NCI-H187 treated with DMSO at 0.1 percent for 48 hours (cell line): ENCODE measurements around the gene KIAA1217.

Experiments used
- DNase-seq: peaks from one replicate; lab custom pipeline; 2025; lab: John Stamatoyannopoulos, UW

The KIAA1217 gene

DNA sequence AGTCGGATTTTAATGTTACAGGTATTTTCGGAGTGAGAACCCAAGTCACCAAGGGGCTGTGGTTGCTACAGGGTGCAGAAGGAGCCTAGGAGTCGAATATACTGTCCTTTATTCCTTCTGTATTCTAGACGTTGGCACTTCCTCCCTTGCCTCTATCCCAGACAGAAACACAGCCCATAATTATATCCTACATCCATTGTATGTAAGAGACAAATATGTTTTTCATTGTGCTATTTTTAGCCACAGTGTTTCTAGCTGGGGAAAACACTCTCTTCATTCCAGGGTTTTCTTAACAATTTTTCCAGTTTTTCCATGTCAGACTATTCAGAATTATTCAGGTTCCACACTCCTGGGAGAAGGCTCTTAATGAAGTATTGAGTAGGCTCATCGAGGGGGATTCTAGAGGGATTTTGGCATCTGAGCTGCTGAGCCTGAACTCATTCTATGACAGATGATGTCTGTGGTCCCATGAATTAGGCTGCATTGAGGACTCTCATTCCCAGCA lies 32.6 kb downstream of the KIAA1217 start:
- DNase-seq = no peak

GRCh38 chr10:24242562-24242961 lies 33.6 kb downstream of the KIAA1217 start:
- no peak for DNase-seq

DNA sequence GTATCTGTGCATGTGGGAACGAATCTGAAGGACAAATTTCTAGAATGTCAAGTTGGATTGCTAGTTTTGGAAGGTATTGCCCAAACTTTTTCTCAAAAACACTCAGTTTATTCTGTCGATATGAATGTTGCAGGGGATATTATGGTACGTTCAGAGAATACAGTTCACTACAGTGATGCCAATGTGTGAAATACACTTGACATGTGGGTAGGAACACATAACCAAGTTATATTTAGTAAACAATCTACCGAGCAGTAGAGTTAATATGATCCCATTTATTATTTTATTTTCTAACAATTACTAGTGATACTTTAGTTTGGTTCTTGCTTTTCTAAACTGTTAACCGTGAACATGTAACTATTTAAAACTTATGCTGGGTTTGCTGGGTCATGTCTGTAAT lies 37.4 kb downstream of the KIAA1217 start:
- no peak for DNase-seq

GRCh38 chr10:24247841-24248240 lies 38.9 kb downstream of the KIAA1217 start:
- DNase-seq = no peak

GRCh38 chr10:24249829-24250415 lies 41.0 kb downstream of the KIAA1217 start:
- DNase-seq = no peak

DNA sequence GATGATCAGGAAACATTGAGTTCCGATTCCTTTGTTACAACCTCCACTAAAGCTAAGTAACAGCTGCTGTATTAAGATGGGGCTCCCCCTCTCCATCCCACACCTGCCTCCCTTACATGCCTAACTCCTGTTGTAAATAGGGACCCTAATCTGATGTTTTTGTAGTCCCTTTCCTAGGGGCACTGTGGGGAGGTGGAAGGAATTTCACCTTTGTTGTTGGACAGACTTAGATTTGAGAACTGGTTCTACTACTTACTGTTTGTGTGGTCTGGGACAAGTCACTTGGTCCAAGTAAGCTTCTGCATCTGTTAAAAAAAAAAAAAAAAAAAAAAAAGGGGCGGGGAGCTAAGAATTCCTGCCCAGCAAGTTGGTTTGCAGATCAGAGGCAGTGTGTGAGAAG lies 42.6 kb downstream of the KIAA1217 start:
- DNase-seq = no peak

DNA sequence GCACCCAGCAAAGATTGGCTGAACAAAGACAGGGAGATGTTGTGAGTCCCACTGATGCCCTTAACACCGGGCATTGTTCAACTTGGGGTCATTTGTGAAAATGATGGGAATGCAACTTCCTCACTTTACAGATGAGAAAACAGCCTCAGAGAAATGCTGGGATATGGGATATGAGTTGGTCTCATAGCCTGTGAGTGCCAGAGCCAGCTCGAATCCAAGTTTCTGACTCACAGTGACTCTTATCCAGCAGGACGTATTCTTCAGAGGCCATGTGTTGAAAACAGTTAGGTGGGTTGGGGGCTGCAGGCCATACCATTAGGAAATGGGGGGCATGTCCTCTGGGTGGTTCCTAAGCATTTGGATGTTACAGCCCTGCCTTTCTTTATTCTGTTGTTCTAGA lies 45.2 kb downstream of the KIAA1217 start:
- no peak for DNase-seq

DNA sequence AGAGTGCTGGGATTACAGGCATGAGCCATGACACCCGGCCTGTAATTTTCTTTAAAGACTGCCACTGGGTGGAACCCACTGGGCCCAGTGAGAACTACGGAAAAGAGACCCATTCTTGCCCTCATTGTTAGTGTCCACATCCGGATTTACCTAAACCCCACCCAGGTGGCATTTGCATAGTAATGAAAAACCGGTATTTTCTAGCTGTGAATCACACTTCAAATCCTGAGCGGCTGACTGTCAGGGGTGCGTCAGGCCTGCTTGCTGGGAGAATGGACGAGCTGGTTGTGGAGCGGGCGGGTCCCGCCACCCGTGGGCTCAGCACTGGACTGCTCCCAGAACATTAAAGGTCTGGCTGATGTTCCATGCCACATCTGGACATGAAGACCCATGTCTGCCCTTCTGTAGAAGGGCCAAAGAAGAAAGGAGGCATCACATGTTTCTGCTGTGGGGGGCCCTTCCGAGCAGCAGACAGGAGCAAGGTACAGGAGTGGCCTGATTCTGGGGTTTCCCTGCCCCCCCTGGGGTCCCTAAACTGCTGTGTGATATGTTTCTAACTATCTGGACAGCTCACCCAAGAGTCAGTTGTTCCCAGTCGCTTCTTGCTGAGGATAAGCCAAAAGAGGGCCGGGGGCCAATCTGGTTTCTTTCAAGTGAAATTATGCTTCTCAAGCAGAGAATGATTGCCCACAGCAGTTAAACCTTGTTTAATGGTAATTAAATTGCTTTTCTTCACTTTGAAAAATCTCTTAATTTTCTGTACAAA lies 46.4 kb downstream of the KIAA1217 start:
- DNase-seq = no peak

DNA sequence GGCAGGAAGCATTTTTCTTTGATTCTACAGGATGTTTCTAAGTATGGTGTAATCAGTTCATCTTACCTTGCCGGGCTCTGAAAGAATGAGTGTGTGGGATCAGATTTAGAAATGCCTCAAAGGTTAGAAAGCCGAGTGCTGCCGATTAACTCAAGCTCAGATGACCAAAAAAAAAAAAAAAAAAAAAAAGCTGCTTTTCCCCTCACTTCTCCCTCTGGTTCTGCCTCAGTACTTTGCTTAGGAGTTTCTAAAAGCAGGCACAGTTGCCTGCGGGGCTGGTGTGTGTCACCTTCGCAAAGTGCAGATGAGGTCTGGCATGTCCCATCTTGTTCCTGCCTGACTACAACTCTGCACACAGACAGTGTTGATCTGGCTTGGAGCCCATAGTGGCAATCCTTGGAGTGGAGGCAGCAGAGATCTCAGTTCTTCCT lies 47.0 kb downstream of the KIAA1217 start:
- no peak for DNase-seq

GRCh38 chr10:24256619-24257107 lies 47.7 kb downstream of the KIAA1217 start:
- no peak for DNase-seq

GRCh38 chr10:24257588-24257987 lies 48.6 kb downstream of the KIAA1217 start:
- no peak for DNase-seq

DNA sequence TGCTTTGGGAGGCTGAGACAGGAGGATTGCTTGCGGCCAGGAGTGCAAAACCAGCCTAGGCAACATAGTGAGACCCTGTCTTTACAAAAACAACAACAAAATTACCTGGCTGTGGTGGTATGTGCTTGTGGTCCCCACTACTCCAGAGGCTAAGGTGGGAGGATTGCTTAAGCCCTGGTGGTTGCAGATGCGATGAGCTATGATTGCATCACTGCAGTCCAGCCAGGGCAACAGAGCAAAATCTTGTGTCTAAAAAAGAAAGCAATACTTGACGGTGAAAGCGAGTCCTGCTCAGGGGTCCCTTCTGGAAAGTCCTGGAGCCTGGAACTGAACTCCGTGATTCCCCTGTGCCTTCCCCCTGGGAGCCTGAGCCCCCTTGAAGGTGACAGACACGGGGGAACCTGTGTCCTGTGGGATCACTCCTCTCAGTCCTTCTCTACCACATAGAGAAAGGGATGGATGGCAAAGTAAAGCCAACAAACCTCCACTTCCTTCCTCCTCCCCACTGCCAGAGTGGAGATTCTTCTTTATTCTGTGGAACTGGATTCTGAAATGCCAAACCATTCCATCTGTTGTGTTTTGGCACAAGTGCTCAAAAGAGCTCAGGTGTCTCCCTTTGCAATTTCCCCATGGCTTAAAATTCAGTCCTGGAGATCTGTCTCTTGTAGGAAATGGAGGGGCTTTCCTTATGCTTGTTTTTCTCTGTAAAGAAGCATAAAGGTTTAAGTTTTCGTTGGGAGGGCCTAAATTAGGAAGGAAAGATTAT lies 50.6 kb downstream of the KIAA1217 start:
- no peak for DNase-seq

DNA sequence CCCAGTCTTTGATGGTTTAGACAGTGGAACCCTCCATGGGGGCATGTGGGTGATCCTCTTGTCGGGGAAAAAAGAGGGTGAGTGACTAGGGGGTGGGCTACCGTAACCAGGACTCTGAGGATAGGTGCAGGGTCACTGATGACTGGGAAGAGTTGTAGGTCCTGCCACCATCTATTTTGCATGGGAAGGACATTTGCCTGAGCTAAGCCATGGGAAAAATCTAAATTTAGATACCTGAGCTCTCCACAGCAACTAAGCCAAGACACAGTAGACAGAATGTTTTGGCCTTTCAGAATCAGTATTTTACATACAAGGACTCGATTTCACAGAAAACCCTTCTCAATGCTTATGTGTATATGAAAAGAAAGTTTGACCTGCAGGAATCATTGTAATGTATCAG lies 52.7 kb downstream of the KIAA1217 start:
- no peak for DNase-seq

GRCh38 chr10:24262929-24263590 lies 54.1 kb downstream of the KIAA1217 start:
- no peak for DNase-seq

- DNase-seq = no peak
Observed at GRCh38 chr10:24269476-24269875, 60.5 kb downstream of the KIAA1217 start.

GRCh38 chr10:24272374-24272773 lies 63.4 kb downstream of the KIAA1217 start:
- DNase-seq = no peak

DNA sequence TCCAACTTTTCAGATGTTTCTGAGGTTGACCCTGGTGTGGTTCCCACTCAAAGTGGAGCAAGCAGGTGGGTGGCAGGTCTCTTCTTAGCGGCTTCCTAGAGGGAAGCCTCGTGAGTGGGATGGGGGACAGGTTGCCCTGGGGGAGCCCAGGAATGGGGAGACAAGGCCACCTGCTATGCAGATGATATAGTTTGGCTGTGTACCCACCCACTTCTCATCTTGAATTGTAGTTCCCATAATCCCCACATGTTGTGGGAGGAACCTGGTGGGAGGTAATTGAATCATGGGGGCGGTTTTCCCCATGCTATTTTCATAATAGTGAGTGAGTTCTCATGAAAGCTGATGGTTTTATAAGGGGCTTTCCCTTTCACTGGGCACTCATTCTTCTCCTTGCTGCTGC lies 68.3 kb downstream of the KIAA1217 start:
- DNase-seq = no peak

GRCh38 chr10:24277771-24278170 lies 68.8 kb downstream of the KIAA1217 start:
- no peak for DNase-seq

- no peak for DNase-seq
Observed at GRCh38 chr10:24278176-24278889, 69.4 kb downstream of the KIAA1217 start.

DNA sequence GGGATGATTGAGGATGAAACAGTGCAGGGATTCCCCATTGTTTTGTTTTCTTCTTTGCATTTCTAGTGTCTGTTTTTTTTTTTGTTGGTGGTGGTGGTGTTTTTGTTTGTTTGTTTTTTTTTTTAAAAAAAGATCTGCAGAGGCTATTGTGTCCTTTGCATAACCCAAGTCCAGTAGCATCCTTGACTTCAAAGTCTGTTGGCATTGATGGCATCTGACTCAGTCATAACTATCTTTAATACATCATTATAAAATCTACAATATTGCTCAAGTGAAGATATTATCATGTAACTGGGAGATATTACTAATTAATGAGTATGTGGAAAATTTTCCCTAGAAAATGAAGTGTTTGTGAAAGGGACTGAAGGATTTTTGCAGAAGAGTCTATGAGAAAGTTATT lies 70.2 kb downstream of the KIAA1217 start:
- no peak for DNase-seq

GRCh38 chr10:24287559-24288195 lies 78.7 kb downstream of the KIAA1217 start:
- no peak for DNase-seq
